Type B pancreatic cell (in vitro differentiated cells): ENCODE measurements around the gene PARP16. TPM values are rescaled to one million over a fixed set of nuclear protein-coding genes. Genes with fewer than 3 reads are reported as not detected.
A peak's percentile ranks its signal among the peaks of the same experiment; 100 is the strongest.

Experiments
- DNase-seq: peaks from one replicate; pipeline ENCODE4 v3.0.0; 2021; ENCODE audit warnings: mixed read lengths; ENCODE audit not compliant: unreplicated experiment; ENCODE audit errors: extremely low spot score
- H3K27ac Mint-ChIP-seq: 2 replicates; pipeline ENCODE4 v1.8.0; 2021; ENCODE audit warnings: mild to moderate bottlenecking, mixed read lengths
- H3K27me3 Mint-ChIP-seq: 2 replicates; pipeline ENCODE4 v1.8.0; 2021; ENCODE audit warnings: mixed read lengths
- H3K36me3 Mint-ChIP-seq: 2 replicates; pipeline ENCODE4 v1.8.0; 2021; ENCODE audit warnings: mixed read lengths
- H3K4me1 Mint-ChIP-seq: one replicate; pipeline ENCODE4 v1.8.0; 2021; ENCODE audit warnings: mixed read lengths; ENCODE audit not compliant: unreplicated experiment
- H3K4me3 Mint-ChIP-seq: 2 replicates; pipeline ENCODE4 v1.8.0; 2021; ENCODE audit warnings: mild to moderate bottlenecking, mixed read lengths
- H3K9me3 Mint-ChIP-seq: 2 replicates; pipeline ENCODE4 v1.8.0; 2021; ENCODE audit warnings: mixed read lengths
- CTCF ChIP-seq: fragments of 200-600 bp; sonication (generic); conservative IDR thresholded peaks from 2 replicates; pipeline ENCODE4 v1.5.0; 2021; ENCODE audit warnings: antibody characterized with exemption, mild to moderate bottlenecking
- total RNA-seq: library from RNA; stranded (reverse); gene quantifications from 2 replicates; pipeline ENCODE4 v1.2.1, GENCODE V29; 2021; ENCODE audit warnings: low replicate concordance

PARP16 gene
- total RNA-seq, 1 donor from 2014 or later, result 12.7 TPM

- H3K27ac Mint-ChIP-seq, result peak within 1 kb of the TSS; percentile 99
- TF ChIP-seq CTCF, result no peak
- H3K27me3 Mint-ChIP-seq, result peaks cover 7% of the 10 kb centered on the region
- no peaks in the 10 kb centered on the region for H3K9me3 Mint-ChIP-seq
- no peaks in the 10 kb centered on the region for H3K36me3 Mint-ChIP-seq
- peak within 1 kb of the TSS; percentile 94 for H3K4me3 Mint-ChIP-seq
- no peak for DNase-seq
- peaks cover 9% of the 10 kb centered on the region for H3K4me1 Mint-ChIP-seq
Observed at GRCh38 chr15:65304381-65305149, 17.9 kb upstream of the PARP16 start, which contains the start of gene RNU5B-1. Gene RNU5B-1 (plus strand): TSS chr15:65304677.

- H3K4me3 Mint-ChIP-seq, result peak overlapping the region; percentile 94
- H3K9me3 Mint-ChIP-seq, result no peaks in the 10 kb centered on the region
- H3K27ac Mint-ChIP-seq, result peak overlapping the region; percentile 99
- peaks cover 7% of the 10 kb centered on the region for H3K27me3 Mint-ChIP-seq
- no peak for DNase-seq
- TF ChIP-seq CTCF, result peak; percentile 95
- H3K4me1 Mint-ChIP-seq, result peaks cover 7% of the 10 kb centered on the region
- H3K36me3 Mint-ChIP-seq, result no peaks in the 10 kb centered on the region
Observed at GRCh38 chr15:65303687-65304380, 17.2 kb upstream of the PARP16 start.

- no peaks in the 10 kb centered on the region for H3K9me3 Mint-ChIP-seq
- H3K4me1 Mint-ChIP-seq, result peaks cover 13% of the 10 kb centered on the region
- H3K4me3 Mint-ChIP-seq, result no peak overlapping the region
- no peak for TF ChIP-seq CTCF
- DNase-seq, result no peak
- H3K27ac Mint-ChIP-seq, result peak overlapping the region; percentile 31
- no peaks in the 10 kb centered on the region for H3K36me3 Mint-ChIP-seq
- peaks cover 7% of the 10 kb centered on the region for H3K27me3 Mint-ChIP-seq
Observed at GRCh38 chr15:65302061-65302460, 15.4 kb upstream of the PARP16 start.

GRCh38 chr15:65300924-65301441, 14.3 kb upstream of the PARP16 start:
- Mint-ChIP-seq H3K4me3 (peak overlapping the region; percentile 69), H3K36me3 (no peaks in the 10 kb centered on the region), H3K27ac (peak overlapping the region; percentile 74), H3K27me3 (peaks cover 9% of the 10 kb centered on the region), H3K4me1 (peaks cover 18% of the 10 kb centered on the region), H3K9me3 (no peaks in the 10 kb centered on the region)
- no peak for TF ChIP-seq CTCF
- no peak for DNase-seq

DNA sequence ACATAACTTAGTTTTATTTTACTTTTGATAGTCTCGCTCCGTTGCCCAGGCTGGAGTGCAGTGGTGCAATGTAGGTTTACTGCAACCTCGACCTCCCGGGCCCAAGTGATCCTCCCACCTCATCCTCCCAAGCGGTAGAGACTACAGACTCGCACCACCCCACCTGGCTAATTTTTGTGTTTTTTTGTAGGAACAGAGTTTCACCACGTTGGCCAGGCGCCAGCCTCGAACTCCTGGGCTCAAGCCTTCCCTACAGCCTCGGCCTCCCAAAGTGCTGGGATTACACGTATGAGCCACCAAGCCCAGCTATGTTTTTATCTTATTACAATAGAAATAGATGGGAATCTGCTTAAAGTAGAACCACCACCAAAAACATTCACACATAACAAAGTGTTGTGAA, 12.0 kb upstream of the PARP16 start:
- peak overlapping the region; percentile 41 for H3K4me3 Mint-ChIP-seq
- peaks cover 11% of the 10 kb centered on the region for H3K4me1 Mint-ChIP-seq
- no peak for TF ChIP-seq CTCF
- peaks cover 5% of the 10 kb centered on the region for H3K27me3 Mint-ChIP-seq
- H3K9me3 Mint-ChIP-seq, result no peaks in the 10 kb centered on the region
- no peaks in the 10 kb centered on the region for H3K36me3 Mint-ChIP-seq
- H3K27ac Mint-ChIP-seq, result peak overlapping the region; percentile 21
- no peak for DNase-seq
